GM12891 (cell line): Measurements from ENCODE around the gene DFFB.
A peak's percentile ranks its signal among the peaks of the same experiment; 100 is the strongest.

Experiments used
- DNase-seq: peaks from one replicate; pipeline ENCODE4 v3.0.0; 2011; ENCODE audit warnings: low spot score; ENCODE audit not compliant: insufficient read length
- FAIRE-seq: peaks from 2 replicates; lab custom pipeline; 2011; peaks lifted over from hg19 to GRCh38; lab: Jason Lieb, UNC
- PAX5 ChIP-seq: IDR thresholded peaks from 2 replicates; pipeline ENCODE4 v1.6.1; 2011; ENCODE audit warnings: low read length, moderate library complexity, mild to moderate bottlenecking; ENCODE audit not compliant: insufficient read depth, severe bottlenecking
- POLR2A ChIP-seq: IDR thresholded peaks from 2 replicates; pipeline ENCODE4 v1.6.1; 2011; ENCODE audit warnings: low read depth, low read length, control low read depth
- POLR2AphosphoS5 ChIP-seq: IDR thresholded peaks from 2 replicates; pipeline ENCODE4 v1.6.1; 2011; ENCODE audit warnings: low read depth, low read length, control low read depth
- POU2F2 ChIP-seq: IDR thresholded peaks from 2 replicates; pipeline ENCODE4 v1.6.1; 2011; ENCODE audit warnings: low read depth, mild to moderate bottlenecking, control low read depth, low read length, moderate library complexity
- SPI1 ChIP-seq: IDR thresholded peaks from 2 replicates; pipeline ENCODE4 v1.6.1; 2011; ENCODE audit warnings: low read depth, low read length, control low read depth
- TAF1 ChIP-seq: IDR thresholded peaks from 2 replicates; pipeline ENCODE4 v1.6.1; 2011; ENCODE audit warnings: low read depth, low read length, control low read depth

The DFFB gene

GRCh38 chr1:3905266-3905952 lies 48.1 kb downstream of the DFFB start:
- no peak for DNase-seq
- TF ChIP-seq TAF1 (no peak), POU2F2 (no peak), POLR2A (no peak)
- FAIRE-seq = no peak

- FAIRE-seq (no peak), DNase-seq (no peak)
- TF ChIP-seq POLR2AphosphoS5 = no peak
- TF ChIP-seq POU2F2 = no peak
- no peak for TF ChIP-seq TAF1
- TF ChIP-seq POLR2A = no peak
- TF ChIP-seq PAX5 = no peak
- no peak for TF ChIP-seq SPI1
Observed at GRCh38 chr1:3905953-3906671, 48.8 kb downstream of the DFFB start.

- DNase-seq (no peak), FAIRE-seq (no peak)
- TF ChIP-seq POLR2A (no peak), POLR2AphosphoS5 (no peak), POU2F2 (no peak), PAX5 (no peak), TAF1 (no peak)
Observed at GRCh38 chr1:3906672-3907020, 49.4 kb downstream of the DFFB start.

GRCh38 chr1:3907031-3907534 lies 49.8 kb downstream of the DFFB start:
- TF ChIP-seq POLR2A = no peak
- no peak for TF ChIP-seq SPI1
- DNase-seq (no peak), FAIRE-seq (no peak)

- FAIRE-seq (no peak), DNase-seq (no peak)
- no peak for TF ChIP-seq SPI1
- no peak for TF ChIP-seq POLR2A
Observed at GRCh38 chr1:3907621-3908165, 50.4 kb downstream of the DFFB start.

- no peak for TF ChIP-seq POLR2A
- TF ChIP-seq POLR2AphosphoS5 = no peak
- no peak for TF ChIP-seq TAF1
- TF ChIP-seq POU2F2 = no peak
- TF ChIP-seq SPI1 = no peak
- TF ChIP-seq PAX5 = no peak
- no peak for DNase-seq
- FAIRE-seq = no peak
Observed at GRCh38 chr1:3908886-3909517, 51.7 kb downstream of the DFFB start.

GRCh38 chr1:3909615-3910014 lies 52.3 kb downstream of the DFFB start:
- DNase-seq (no peak), FAIRE-seq (no peak)
- TF ChIP-seq POLR2A (no peak), POLR2AphosphoS5 (no peak), TAF1 (no peak)

GRCh38 chr1:3910049-3910731 lies 52.9 kb downstream of the DFFB start:
- no peak for DNase-seq
- TF ChIP-seq SPI1 (no peak), POU2F2 (no peak), PAX5 (no peak), POLR2AphosphoS5 (no peak)
- no peak for FAIRE-seq

GRCh38 chr1:3910857-3911845 lies 53.9 kb downstream of the DFFB start:
- TF ChIP-seq POLR2A = no peak
- no peak for TF ChIP-seq POLR2AphosphoS5
- TF ChIP-seq TAF1 = no peak
- no peak for TF ChIP-seq SPI1
- TF ChIP-seq POU2F2 = no peak
- no peak for TF ChIP-seq PAX5
- FAIRE-seq = peak; percentile 84
- DNase-seq = peak; percentile 94
